GM19467 (cell line): ENCODE measurements around the gene SLC23A2.

Experiments used
- ATAC-seq: cut with Tn5 transposase; IDR thresholded peaks from one replicate; pipeline ENCODE4 v1.9.1; 2021; ENCODE audit warnings: mild to moderate bottlenecking, moderate library complexity; ENCODE audit not compliant: unreplicated experiment

Gene SLC23A2

DNA sequence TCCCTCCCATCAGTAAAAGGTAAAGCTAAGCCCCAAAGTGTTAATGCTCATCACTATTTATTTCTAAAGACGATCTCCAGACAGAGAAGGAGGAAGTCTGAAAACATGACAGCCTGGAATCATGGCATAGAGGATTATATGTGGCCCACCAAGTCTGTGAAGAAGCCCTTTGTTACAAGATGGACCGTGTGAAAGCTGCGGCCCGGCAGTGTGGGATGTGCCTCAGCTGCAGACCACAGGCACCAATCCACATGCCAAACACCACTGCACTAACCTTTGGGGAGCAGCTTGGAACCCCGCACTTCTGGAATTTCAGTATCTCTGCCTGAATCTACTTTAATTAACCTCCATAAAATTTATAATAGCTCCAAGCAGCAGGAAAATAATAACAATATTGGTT is 90.4 kb downstream of the SLC23A2 start:
- no peak for ATAC-seq

GRCh38 chr20:4905613-4906012 is 95.7 kb downstream of the SLC23A2 start:
- no peak for ATAC-seq

DNA sequence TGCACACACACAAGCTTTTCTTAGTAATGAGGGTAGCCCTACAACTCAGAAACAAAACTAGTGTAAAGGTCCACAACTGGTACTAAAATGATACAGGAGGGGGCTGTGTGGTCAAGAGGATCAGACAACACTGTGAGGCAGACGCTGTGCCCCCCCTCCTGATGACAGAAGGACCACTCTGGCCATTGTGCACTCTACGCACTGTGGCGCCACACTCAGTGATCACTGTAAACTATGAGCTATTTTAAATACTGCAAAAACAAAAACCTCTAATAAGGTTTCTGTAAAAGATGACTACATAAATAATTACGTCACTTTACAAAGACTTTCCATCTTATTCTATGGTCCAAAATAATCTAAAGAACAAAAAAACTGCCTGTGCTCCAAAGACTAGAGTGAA is 96.1 kb downstream of the SLC23A2 start:
- ATAC-seq, result no peak

GRCh38 chr20:4904127-4904860 is 97.0 kb downstream of the SLC23A2 start:
- no peak for ATAC-seq

DNA sequence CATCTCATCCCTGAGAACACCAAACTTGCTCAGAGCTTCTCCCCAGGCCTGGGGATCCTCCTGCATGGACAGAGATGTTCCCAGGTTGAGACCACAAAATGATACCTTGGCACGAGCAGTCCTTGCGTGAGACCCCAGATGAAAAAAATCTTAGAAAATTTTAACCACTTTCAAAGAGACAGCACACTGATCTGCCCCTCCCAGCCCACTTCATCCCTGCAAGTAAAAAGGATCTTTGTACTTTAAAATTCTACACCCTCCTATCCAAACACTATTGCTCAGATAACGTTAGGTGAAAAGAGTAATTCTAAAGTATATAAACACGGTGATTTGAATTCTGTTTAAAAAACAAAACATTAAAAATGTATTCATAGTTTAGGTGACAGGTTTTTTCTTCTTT is 98.5 kb downstream of the SLC23A2 start:
- ATAC-seq, result no peak

- ATAC-seq, result no peak
Observed at GRCh38 chr20:4901031-4901818, 100.1 kb downstream of the SLC23A2 start.

DNA sequence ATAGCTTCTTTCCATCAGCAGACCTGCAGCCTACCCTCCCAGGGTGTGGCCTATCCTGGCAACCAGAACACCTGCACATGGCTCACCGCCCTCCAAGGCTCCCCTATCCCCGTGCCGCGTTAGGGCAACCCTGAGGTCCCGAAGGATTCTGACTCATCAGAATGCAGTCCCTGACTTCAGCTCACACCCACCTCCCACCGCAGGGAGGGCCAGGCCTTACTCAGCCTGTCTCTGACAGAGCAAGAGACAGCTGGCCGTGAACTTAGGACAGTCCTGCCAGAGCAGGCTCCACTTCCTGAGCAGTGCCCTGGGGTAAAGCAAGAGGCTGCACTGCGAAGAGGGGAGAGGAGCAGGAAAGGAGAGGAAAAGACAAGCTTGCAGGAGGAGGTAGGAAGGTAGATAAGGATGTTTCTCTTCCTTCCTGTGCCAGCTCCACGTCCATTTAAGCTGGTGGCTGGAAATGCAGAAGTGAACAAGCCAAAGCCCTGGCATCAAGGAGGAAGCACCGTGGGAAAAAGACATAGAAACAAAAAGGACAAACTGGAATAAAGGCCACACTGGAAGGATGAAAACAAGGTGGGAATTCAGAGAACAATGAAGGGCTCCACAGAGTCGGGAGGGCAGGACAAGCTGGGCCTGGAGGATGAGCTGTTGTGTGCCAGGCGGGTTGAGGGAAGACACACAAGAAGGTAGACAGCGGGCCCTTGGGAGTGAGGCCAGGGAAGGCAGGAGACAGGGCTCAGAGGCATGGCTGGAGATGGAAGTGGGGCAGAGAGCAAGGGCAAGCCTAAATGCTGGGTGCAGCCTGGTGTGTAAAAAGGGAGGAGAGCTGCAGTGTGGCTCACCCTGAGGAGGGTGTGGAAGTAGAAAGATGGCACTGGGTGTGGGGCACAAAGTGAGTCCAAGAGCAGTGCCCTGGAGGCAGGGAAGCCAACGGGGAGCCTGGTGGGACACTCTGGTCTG is 102.7 kb downstream of the SLC23A2 start:
- ATAC-seq, result no peak

DNA sequence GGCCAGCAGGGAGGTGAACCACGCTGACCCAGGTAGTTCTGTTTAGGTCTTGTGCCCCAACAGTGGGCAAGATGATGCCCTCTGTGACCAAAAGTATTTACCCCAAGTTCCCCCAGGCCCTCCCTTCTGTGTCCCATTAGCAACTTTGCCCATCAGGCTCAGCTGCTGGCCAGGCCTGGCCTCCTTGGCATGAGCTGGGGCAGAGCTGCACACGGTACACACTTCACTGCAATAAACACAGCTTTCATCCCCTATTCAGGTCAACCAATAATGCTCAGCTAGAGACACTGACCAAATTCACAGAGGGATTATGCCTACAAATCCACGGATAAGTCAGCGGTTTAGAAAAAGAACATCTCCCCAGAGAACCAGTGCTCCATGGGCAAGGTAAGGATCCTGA is 103.7 kb downstream of the SLC23A2 start:
- no peak for ATAC-seq

- no peak for ATAC-seq
Observed at GRCh38 chr20:4896971-4897497, 104.3 kb downstream of the SLC23A2 start.

- no peak for ATAC-seq
Observed at GRCh38 chr20:4896119-4896702, 105.1 kb downstream of the SLC23A2 start.

GRCh38 chr20:4894981-4895381 is 106.3 kb downstream of the SLC23A2 start:
- ATAC-seq, result no peak

DNA sequence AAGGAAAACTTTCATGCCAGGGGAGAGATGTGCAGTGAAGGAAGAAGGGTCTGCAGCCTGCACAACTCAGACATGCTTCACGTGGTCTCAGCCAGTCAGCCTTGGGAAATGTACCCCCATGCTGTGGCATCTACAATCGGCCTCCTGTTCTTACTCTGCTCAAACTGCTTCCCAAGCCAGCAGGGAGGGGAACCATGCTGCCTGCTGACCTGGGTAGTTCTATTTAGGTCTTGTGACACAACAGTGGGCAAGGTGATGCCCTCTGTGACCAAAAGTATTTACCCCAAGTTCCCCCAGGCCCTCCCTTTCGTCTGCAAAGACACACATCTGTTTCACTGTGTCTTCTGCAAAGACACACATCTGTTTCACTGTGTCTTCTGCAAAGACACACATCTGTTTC is 106.9 kb downstream of the SLC23A2 start:
- ATAC-seq, result no peak

DNA sequence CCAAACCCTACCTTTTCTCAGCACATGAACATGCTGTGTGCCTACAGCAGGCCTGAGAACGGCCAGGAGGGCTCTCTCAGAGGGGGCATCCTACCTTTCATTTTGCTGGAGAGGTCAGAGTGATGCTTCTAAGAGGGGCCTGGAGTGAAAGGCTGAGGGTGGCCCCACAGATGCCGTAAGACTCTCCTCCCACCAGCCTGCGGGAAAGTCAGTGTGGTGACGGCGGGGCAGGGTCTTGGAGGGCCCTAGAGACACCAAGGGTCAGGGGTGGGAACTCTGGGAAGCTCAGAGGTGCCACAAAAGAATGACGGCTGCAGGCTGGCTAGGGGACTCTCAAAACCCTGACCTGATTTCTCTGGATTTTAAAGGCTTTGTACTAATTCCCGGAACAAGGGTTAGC is 107.6 kb downstream of the SLC23A2 start:
- no peak for ATAC-seq

DNA sequence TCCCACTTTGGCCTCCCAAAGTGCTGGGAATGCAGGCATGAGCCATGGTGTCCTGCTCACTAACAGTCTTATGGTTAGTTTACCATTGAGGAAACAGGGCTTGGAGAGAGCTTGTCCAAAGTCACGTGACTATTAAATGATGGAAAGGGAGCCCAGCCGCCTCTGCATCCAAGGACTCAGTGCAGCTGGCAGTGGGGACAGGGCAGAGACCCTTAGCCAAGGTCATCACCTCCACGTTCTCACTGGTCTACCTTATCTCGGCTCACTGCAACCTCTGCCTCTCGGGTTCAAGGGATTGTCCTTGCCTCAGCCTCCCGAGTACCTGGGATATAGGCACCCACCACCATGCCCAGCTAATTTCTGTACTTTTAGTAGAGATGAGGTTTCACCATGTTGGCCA is 109.3 kb downstream of the SLC23A2 start:
- no peak for ATAC-seq

- no peak for ATAC-seq
Observed at GRCh38 chr20:4891190-4891763, 110.0 kb downstream of the SLC23A2 start.

- ATAC-seq, result no peak
Observed at GRCh38 chr20:4889446-4889845, 111.9 kb downstream of the SLC23A2 start.

DNA sequence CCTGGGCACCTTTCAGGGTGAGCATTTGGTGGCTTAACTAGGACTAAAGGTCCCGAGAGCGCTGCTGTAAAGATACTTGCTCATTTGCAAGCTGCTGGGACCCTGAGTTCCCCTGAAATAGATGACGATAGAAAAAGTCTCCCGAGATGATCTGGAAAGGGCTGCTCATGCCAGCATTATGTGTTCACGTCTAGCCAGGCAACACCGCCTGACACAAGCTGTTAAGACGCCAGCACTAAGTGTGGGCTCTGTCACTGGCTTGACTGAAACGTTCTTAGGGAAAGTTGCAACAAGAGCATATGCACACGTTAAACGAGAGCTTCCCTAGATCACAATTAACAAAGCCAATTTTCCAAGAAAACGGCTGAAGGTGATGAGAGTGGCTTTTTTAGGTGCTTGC is 113.7 kb downstream of the SLC23A2 start:
- no peak for ATAC-seq

DNA sequence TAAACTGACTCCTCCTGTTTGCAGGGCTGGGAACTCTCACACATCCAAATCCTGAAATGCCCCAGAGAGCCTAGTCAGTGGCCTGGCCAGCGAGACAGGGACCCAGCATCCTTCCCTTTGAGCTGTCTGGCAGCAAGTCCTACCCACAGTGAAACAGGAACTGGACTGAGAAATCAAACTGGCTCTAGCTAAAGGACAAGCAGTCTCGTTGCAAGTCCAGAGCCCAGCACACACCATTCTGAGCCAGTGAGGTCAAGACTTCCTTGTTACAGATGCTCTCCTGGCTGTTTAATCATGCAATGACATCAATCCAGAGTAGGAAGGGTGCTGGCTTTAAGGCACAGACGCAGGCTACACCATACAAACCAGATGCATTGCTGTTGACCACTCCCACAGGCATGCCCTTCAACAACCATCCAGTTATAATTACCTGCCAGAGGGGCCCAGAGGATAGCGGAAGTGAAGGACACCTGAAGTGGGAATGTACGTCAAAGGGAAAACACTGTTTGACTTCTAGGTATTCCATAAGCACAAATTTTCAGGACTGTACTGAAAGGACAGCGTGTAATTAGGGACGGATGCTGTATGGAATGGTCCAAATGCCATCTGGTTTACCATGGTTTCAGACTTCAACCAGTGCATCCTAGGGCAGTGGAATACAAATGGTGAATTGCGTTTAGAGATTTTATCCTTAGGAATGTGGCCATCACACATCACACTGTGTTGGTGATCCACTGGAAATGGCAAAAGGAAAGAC is 114.4 kb downstream of the SLC23A2 start:
- no peak for ATAC-seq

- no peak for ATAC-seq
Observed at GRCh38 chr20:4885877-4886276, 115.4 kb downstream of the SLC23A2 start.

GRCh38 chr20:4883546-4883945 is 117.8 kb downstream of the SLC23A2 start:
- ATAC-seq, result no peak
